GM12878 (cell line): ENCODE measurements around the gene KLHL7. TPM values are rescaled to one million over a fixed set of nuclear protein-coding genes. Genes with fewer than 3 reads are reported as not detected.

ENCODE experiments used
- ATAC-seq: fragments of 200-7000 bp; cut with Tn5 transposase; 3 replicates; pipeline ENCODE4 v1.9.1; 2020; ENCODE audit warnings: mild to moderate bottlenecking, moderate library complexity
- BruUV-seq: library from RNA; stranded (reverse); fragments of 400-500 nt; replicated peaks from 2 replicates; lab custom pipeline; 2021; lab: Mats Ljungman, UMichigan
- CTCF ChIA-PET: fragments of 300-600 bp; sonication (Branson Sonifier 250); formaldehyde crosslinking; extraction: SDS; loops from one replicate; lab custom pipeline; 2021; ENCODE audit warnings: inconsistent platforms; lab: Yijun Ruan, JAX
- POLR2A ChIA-PET: fragments of 350-600 bp; formaldehyde crosslinking; extraction: SDS; loops from one replicate; lab custom pipeline; 2021; ENCODE audit warnings: inconsistent platforms; lab: Charles Lee
- RAD21 ChIA-PET: fragments of 300-600 bp; sonication (Branson Sonifier 250); formaldehyde crosslinking; loops from one replicate; lab custom pipeline; 2023; ENCODE audit warnings: antibody characterized with exemption; ENCODE audit not compliant: unreplicated experiment; lab: Charles Lee
- SMC1A ChIA-PET: fragments of 300-600 bp; sonication (Branson Sonifier 250); formaldehyde crosslinking; loops from one replicate; lab custom pipeline; 2023; ENCODE audit not compliant: unreplicated experiment, uncharacterized antibody; lab: Charles Lee
- DNase-seq: peaks from one replicate; pipeline ENCODE4 v3.0.0-alpha.2; 2011; ENCODE audit warnings: low read depth, low spot score
- FAIRE-seq: peaks from 3 replicates; lab custom pipeline; 2011; peaks lifted over from hg19 to GRCh38; lab: Jason Lieb, UNC
- H2AFZ ChIP-seq: 2 replicates; pipeline ENCODE4 v1.6.0; 2011; ENCODE audit warnings: low read depth, low read length, control low read depth; ENCODE audit not compliant: control insufficient read depth
- H3K27ac ChIP-seq: 2 replicates; pipeline ENCODE4 v1.5.1; 2011; ENCODE audit warnings: control low read depth; ENCODE audit not compliant: control insufficient read depth, insufficient read depth
- H3K27me3 ChIP-seq, 2 experiments: replicated peaks in 1 of 2; 2 replicates each; pipeline versions ENCODE4 v1.6.0 to v1.6.1; 2011; ENCODE audit warnings: low read length in 1 of 2; ENCODE audit not compliant: control insufficient read depth in 2 of 2, insufficient read depth in 2 of 2
- H3K36me3 ChIP-seq, 2 experiments: 2 replicates each; pipeline ENCODE4 v1.5.1; 2011; ENCODE audit warnings: low read length in 1 of 2; ENCODE audit not compliant: control insufficient read depth in 2 of 2, insufficient read depth in 2 of 2
- H3K4me1 ChIP-seq: 2 replicates; pipeline ENCODE4 v1.6.1; 2011; ENCODE audit warnings: mild to moderate bottlenecking, low read length, moderate library complexity, mixed read lengths; ENCODE audit not compliant: control insufficient read depth, insufficient read depth
- H3K4me2 ChIP-seq: 2 replicates; pipeline ENCODE4 v1.6.0; 2011; ENCODE audit warnings: control low read depth; ENCODE audit not compliant: control insufficient read depth, insufficient read depth
- H3K4me3 ChIP-seq: fragments of 200-600 bp; sonication (generic); 2 replicates; pipeline ENCODE4 v1.5.1; 2016
- H3K79me2 ChIP-seq: 2 replicates; pipeline ENCODE4 v1.6.0; 2011; ENCODE audit warnings: low read length; ENCODE audit not compliant: control insufficient read depth, insufficient read depth
- H3K9ac ChIP-seq: 2 replicates; pipeline ENCODE4 v1.8.0; 2011; ENCODE audit warnings: low read length, control low read depth, mixed read lengths; ENCODE audit not compliant: control insufficient read depth, insufficient read depth
- H3K9me3 ChIP-seq: replicated peaks from 3 replicates; pipeline ENCODE4 v1.5.1; 2011; ENCODE audit warnings: mild to moderate bottlenecking, low read length; ENCODE audit not compliant: control insufficient read depth, insufficient read depth
- H4K20me1 ChIP-seq: 2 replicates; pipeline ENCODE4 v1.6.0; 2011; ENCODE audit not compliant: control insufficient read depth, insufficient read depth
- BACH1 ChIP-seq: fragments of 450-650 bp; IDR thresholded peaks from 2 replicates; pipeline ENCODE4 v1.6.1; 2017; ENCODE audit warnings: mild to moderate bottlenecking, borderline replicate concordance
- BRCA1 ChIP-seq: IDR thresholded peaks from 2 replicates; pipeline ENCODE4 v1.6.1; 2011; ENCODE audit warnings: low read depth, low read length, improper control_type of control experiment
- CBX5 ChIP-seq: sonication (generic); IDR thresholded peaks from 2 replicates; pipeline ENCODE4 v1.6.1; 2016; ENCODE audit warnings: low read depth, moderate library complexity, mild to moderate bottlenecking, inconsistent platforms
- HDAC2 ChIP-seq: fragments of 200-600 bp; sonication (generic); IDR thresholded peaks from 2 replicates; pipeline ENCODE4 v1.6.1; 2017
- JUND ChIP-seq: IDR thresholded peaks from 2 replicates; pipeline ENCODE4 v1.6.1; 2012; ENCODE audit warnings: low read depth, mild to moderate bottlenecking, low read length, improper control_type of control experiment, moderate library complexity
- KAT2A ChIP-seq: conservative IDR thresholded peaks from 2 replicates; pipeline ENCODE4 v1.6.1; 2011; ENCODE audit warnings: low read depth, low read length; ENCODE audit not compliant: control insufficient read depth
- MTA2 ChIP-seq: fragments of 450-650 bp; IDR thresholded peaks from 2 replicates; pipeline ENCODE4 v1.6.1; 2016; ENCODE audit warnings: low read depth, mild to moderate bottlenecking, moderate library complexity
- RAD51 ChIP-seq: fragments of 450-650 bp; IDR thresholded peaks from 2 replicates; pipeline ENCODE4 v1.6.1; 2016; ENCODE audit warnings: moderate library complexity, mild to moderate bottlenecking, inconsistent platforms
- RB1 ChIP-seq: fragments of 450-650 bp; formaldehyde crosslinking; IDR thresholded peaks from 2 replicates; pipeline ENCODE4 v1.6.1; 2017; ENCODE audit warnings: mild to moderate bottlenecking, borderline replicate concordance
- RBBP5 ChIP-seq: fragments of 200-600 bp; sonication (generic); conservative IDR thresholded peaks from 2 replicates; pipeline ENCODE4 v1.6.1; 2016
- SREBF1 ChIP-seq: IDR thresholded peaks from 2 replicates; pipeline ENCODE4 v1.6.1; 2012; ENCODE audit warnings: mild to moderate bottlenecking, low read length
- USF2 ChIP-seq: IDR thresholded peaks from 2 replicates; pipeline ENCODE4 v1.6.1; 2011; ENCODE audit warnings: low read depth, low read length, improper control_type of control experiment, borderline replicate concordance
- WRNIP1 ChIP-seq: IDR thresholded peaks from 2 replicates; pipeline ENCODE4 v1.6.1; 2011; ENCODE audit warnings: low read depth, low read length, improper control_type of control experiment, borderline replicate concordance
- ZNF217 ChIP-seq: fragments of 450-650 bp; IDR thresholded peaks from 2 replicates; pipeline ENCODE4 v1.6.1; 2017; ENCODE audit warnings: antibody characterized with exemption, mild to moderate bottlenecking
- WGBS: methylation state at CpG from one replicate; pipeline ENCODE4 v1.1.6; 2016; ENCODE audit warnings: low lambda C conversion rate; ENCODE audit not compliant: insufficient replicate concordance, insufficient coverage; ENCODE audit errors: missing lambda C conversion rate; 5-methylcytosine and 5-hydroxymethylcytosine counted together
- in situ Hi-C: fragments of 300-500 bp; cut with MboI; formaldehyde crosslinking; loops from 9 replicates; pipeline ENCODE4 v1.14.3; 2018; ENCODE audit warnings: mixed read lengths
- intact Hi-C: fragments of 100-400 bp; cut with micrococcal nuclease; formaldehyde crosslinking; loops from one replicate; pipeline ENCODE4 v1.14.2; 2022; ENCODE audit not compliant: unreplicated experiment
- polyA plus RNA-seq, 11 experiments: library from polyadenylated mRNA; depleted of rRNA in 4 of 11; unstranded in 6 of 11; stranded (reverse) in 5 of 11; fragments of >200 nt; fragmentation: Nextera tagmentation in 4 of 11; fragmentation: Illumina TruSeq in 1 of 11; extraction: Ambion mirVana in 4 of 11; extraction: Trizol in 1 of 11; gene quantifications; 1 replicate in 1 of 11; 2 replicates in 10 of 11; pipeline versions ENCODE4 v1.2.1 to v1.2.3, GENCODE V29; 2011 to 2016; ENCODE audit warnings: inconsistent platforms in 2 of 11, missing spikeins in 2 of 11, low read depth in 1 of 11
- total RNA-seq, 4 experiments: library from RNA; depleted of rRNA in 3 of 4; stranded (reverse); fragments of >200 nt in 3 of 4; fragmentation: Illumina TruSeq in 1 of 4; extraction: Trizol in 1 of 4; gene quantifications; 2 replicates each; pipeline versions ENCODE4 v1.2.1 to v1.2.3, GENCODE V29; 2013 to 2021
- TF ChIP-seq, protein P1 (sequence below): fragments of 450-650 bp; IDR thresholded peaks from 2 replicates; pipeline ENCODE4 v1.6.1; 2017; ENCODE audit warnings: antibody characterized with exemption, mild to moderate bottlenecking, moderate library complexity
- TF ChIP-seq, protein P2 (sequence below), 3 experiments: IDR thresholded peaks in 2 of 3; conservative IDR thresholded peaks in 1 of 3; 2 replicates each; pipeline ENCODE4 v1.5.1; 2011; ENCODE audit warnings: low read depth in 3 of 3, low read length in 3 of 3, mild to moderate bottlenecking in 3 of 3, control low read depth in 2 of 3, moderate library complexity in 2 of 3, inconsistent platforms in 1 of 3, mixed read lengths in 1 of 3; ENCODE audit not compliant: control insufficient read depth in 2 of 3, insufficient read depth in 1 of 3; ENCODE audit errors: extremely low read depth in 1 of 3

Gene KLHL7
- total and polyA plus RNA-seq, 10 of the 15 experiments (the other 5 are each of a cell fraction or from before 2014, with no cell fraction given), result 6.4 to 38.7 (median 20.9) TPM

- no peaks in the 10 kb centered on the region; the same call in 2 of the 3 replicates for H3K9me3 ChIP-seq
- no peaks in the 10 kb centered on the region for H4K20me1 ChIP-seq
- SMC1A ChIA-PET, result interaction anchor here (1.0 to 1.2 kb wide), 2 partner anchors 26 to 72 kb away, joined by 3 to 4 read pairs; no protein-coding TSS in a partner anchor
- POLR2A ChIA-PET, result no interaction called here
- H3K4me3 ChIP-seq, result no peak overlapping the region
- peaks cover 11 to 28% of the 10 kb centered on the region in 2 experiments for H3K36me3 ChIP-seq
- RAD21 ChIA-PET, result interaction anchor here (0.6 kb wide), 1 partner anchor 223 kb away, joined by 3 read pairs; no protein-coding TSS in a partner anchor
- no peak overlapping the region for H3K4me2 ChIP-seq
- no peaks in the 10 kb centered on the region for H3K4me1 ChIP-seq
- FAIRE-seq, result no peak
- no TSS peak for BruUV-seq
- TF ChIP-seq USF2 (no peak), RAD51 (no peak), BRCA1 (no peak), JUND (no peak), KAT2A (no peak), WRNIP1 (no peak), MTA2 (no peak), RB1 (no peak), BACH1 (no peak), RBBP5 (no peak), CBX5 (no peak), ZNF217 (no peak), SREBF1 (no peak), HDAC2 (no peak)
- TF ChIP-seq, protein P1, sequence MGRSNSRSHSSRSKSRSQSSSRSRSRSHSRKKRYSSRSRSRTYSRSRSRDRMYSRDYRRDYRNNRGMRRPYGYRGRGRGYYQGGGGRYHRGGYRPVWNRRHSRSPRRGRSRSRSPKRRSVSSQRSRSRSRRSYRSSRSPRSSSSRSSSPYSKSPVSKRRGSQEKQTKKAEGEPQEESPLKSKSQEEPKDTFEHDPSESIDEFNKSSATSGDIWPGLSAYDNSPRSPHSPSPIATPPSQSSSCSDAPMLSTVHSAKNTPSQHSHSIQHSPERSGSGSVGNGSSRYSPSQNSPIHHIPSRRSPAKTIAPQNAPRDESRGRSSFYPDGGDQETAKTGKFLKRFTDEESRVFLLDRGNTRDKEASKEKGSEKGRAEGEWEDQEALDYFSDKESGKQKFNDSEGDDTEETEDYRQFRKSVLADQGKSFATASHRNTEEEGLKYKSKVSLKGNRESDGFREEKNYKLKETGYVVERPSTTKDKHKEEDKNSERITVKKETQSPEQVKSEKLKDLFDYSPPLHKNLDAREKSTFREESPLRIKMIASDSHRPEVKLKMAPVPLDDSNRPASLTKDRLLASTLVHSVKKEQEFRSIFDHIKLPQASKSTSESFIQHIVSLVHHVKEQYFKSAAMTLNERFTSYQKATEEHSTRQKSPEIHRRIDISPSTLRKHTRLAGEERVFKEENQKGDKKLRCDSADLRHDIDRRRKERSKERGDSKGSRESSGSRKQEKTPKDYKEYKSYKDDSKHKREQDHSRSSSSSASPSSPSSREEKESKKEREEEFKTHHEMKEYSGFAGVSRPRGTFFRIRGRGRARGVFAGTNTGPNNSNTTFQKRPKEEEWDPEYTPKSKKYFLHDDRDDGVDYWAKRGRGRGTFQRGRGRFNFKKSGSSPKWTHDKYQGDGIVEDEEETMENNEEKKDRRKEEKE, result no peak
- TF ChIP-seq, protein P2, sequence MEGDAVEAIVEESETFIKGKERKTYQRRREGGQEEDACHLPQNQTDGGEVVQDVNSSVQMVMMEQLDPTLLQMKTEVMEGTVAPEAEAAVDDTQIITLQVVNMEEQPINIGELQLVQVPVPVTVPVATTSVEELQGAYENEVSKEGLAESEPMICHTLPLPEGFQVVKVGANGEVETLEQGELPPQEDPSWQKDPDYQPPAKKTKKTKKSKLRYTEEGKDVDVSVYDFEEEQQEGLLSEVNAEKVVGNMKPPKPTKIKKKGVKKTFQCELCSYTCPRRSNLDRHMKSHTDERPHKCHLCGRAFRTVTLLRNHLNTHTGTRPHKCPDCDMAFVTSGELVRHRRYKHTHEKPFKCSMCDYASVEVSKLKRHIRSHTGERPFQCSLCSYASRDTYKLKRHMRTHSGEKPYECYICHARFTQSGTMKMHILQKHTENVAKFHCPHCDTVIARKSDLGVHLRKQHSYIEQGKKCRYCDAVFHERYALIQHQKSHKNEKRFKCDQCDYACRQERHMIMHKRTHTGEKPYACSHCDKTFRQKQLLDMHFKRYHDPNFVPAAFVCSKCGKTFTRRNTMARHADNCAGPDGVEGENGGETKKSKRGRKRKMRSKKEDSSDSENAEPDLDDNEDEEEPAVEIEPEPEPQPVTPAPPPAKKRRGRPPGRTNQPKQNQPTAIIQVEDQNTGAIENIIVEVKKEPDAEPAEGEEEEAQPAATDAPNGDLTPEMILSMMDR (IDR thresholded peaks at IDR 0.05 in 2 of 3, conservative IDR thresholded peaks at IDR 0.05 in 1 of 3; ENCODE audit: control insufficient read depth in 2 of 3, extremely low read depth in 1 of 3, insufficient read depth in 1 of 3, low read depth in 3 of 3, low read length in 3 of 3), result no peak
- in situ Hi-C loops, result no loop called here
- H3K27ac ChIP-seq, result no peak overlapping the region
- H3K9ac ChIP-seq, result no peak overlapping the region
- WGBS, result 97% methylated on average over 2 of the region's 2 CpGs
- ATAC-seq, result peak; percentile 18; the same call in 2 of the 3 replicates
- DNase-seq, result no peak
- no peak overlapping the region for H2AFZ ChIP-seq
- peaks cover 24% of the 10 kb centered on the region for H3K79me2 ChIP-seq
- CTCF ChIA-PET, result interaction anchor here (0.7 to 2.1 kb wide), 3 partner anchors 10 to 104 kb away, joined by 3 to 7 read pairs (median 4); no protein-coding TSS in a partner anchor
- intact Hi-C loops, result no loop called here
- H3K27me3 ChIP-seq, result no peaks in the 10 kb centered on the region
Observed at GRCh38 chr7:23191022-23191421, 85.4 kb downstream of the KLHL7 start.
